Keratinocyte (primary cell): ENCODE results near the gene OGDH.

Experiments
- EZH2 ChIP-seq: IDR thresholded peaks from one replicate; pipeline ENCODE4 v1.6.1; 2012; ENCODE audit warnings: inconsistent platforms, mild to moderate bottlenecking, low read length, moderate library complexity
- TF ChIP-seq, protein P1 (sequence below), 3 experiments: IDR thresholded peaks in 1 of 3; conservative IDR thresholded peaks in 1 of 3; optimal IDR thresholded peaks in 1 of 3; 2 replicates in 2 of 3; 3 replicates in 1 of 3; pipeline versions ENCODE3 to v1.5.1; 2011; ENCODE audit warnings: low read length in 3 of 3, mild to moderate bottlenecking in 3 of 3, moderate library complexity in 2 of 3, control low read depth in 1 of 3, inconsistent platforms in 1 of 3; ENCODE audit not compliant: insufficient read depth in 2 of 3; ENCODE audit errors: extremely low read depth in 1 of 3

DNA sequence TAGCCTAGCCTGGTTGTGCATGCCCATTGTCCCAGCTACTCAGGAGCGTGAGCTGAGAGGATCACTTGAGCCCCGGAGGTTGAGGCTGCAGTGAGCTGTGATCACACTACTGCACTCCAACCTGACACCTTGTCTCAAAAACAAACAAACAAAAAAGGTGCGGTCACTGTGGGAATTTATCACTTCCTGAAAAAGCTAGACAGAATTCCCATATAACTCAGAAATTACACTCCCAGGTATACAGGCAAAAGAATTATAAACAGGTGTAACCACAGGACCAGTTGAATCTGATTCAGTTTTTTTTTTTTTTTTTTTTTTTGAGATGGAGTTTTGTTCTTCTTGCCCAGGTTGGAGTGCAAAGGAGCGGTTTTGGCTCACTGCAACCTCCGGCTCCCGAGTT, 3.2 kb upstream of the OGDH start:
- TF ChIP-seq, protein P1, sequence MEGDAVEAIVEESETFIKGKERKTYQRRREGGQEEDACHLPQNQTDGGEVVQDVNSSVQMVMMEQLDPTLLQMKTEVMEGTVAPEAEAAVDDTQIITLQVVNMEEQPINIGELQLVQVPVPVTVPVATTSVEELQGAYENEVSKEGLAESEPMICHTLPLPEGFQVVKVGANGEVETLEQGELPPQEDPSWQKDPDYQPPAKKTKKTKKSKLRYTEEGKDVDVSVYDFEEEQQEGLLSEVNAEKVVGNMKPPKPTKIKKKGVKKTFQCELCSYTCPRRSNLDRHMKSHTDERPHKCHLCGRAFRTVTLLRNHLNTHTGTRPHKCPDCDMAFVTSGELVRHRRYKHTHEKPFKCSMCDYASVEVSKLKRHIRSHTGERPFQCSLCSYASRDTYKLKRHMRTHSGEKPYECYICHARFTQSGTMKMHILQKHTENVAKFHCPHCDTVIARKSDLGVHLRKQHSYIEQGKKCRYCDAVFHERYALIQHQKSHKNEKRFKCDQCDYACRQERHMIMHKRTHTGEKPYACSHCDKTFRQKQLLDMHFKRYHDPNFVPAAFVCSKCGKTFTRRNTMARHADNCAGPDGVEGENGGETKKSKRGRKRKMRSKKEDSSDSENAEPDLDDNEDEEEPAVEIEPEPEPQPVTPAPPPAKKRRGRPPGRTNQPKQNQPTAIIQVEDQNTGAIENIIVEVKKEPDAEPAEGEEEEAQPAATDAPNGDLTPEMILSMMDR (optimal IDR thresholded peaks at IDR 0.05 in 1 of 3, IDR thresholded peaks at IDR 0.05 in 1 of 3, conservative IDR thresholded peaks at IDR 0.05 in 1 of 3; ENCODE audit: extremely low read depth in 1 of 3, insufficient read depth in 2 of 3, low read length in 3 of 3) = no peak
- no peak for TF ChIP-seq EZH2
